ENCODE results near the gene EVI5L.
"Not testable (repeated sequence)": the region's sequence is repeated elsewhere in the genome, so short reads cannot be mapped to it uniquely, and the experiment has no call there.

EVI5L gene

GRCh38 chr19:7845390-7846154 lies 15.6 kb downstream of the EVI5L start:
- DNase-seq (ENCODE audit: extremely low read depth in 1 of 2, low read depth in 1 of 2) = no peak

- DNase-seq (ENCODE audit: extremely low read depth in 1 of 2, low read depth in 1 of 2) = no peak
These were observed 16.2 kb downstream of the EVI5L start for GRCh38 chr19:7846155-7846646.

GRCh38 chr19:7847664-7848063 lies 17.6 kb downstream of the EVI5L start:
- no peak for DNase-seq (ENCODE audit: extremely low read depth in 1 of 2, low read depth in 1 of 2)

GRCh38 chr19:7848779-7849457 lies 18.9 kb downstream of the EVI5L start:
- no peak for DNase-seq (ENCODE audit: extremely low read depth in 1 of 2, low read depth in 1 of 2)

- DNase-seq (ENCODE audit: extremely low read depth in 1 of 2, low read depth in 1 of 2) = no peak
These were observed 19.6 kb downstream of the EVI5L start for GRCh38 chr19:7849631-7849999.

- DNase-seq (ENCODE audit: extremely low read depth in 1 of 2, low read depth in 1 of 2) = no peak
These were observed 20.2 kb downstream of the EVI5L start for GRCh38 chr19:7850000-7850813.

GRCh38 chr19:7850945-7851622 lies 21.1 kb downstream of the EVI5L start:
- DNase-seq (ENCODE audit: extremely low read depth in 1 of 2, low read depth in 1 of 2) = no peak

- no peak for DNase-seq (ENCODE audit: extremely low read depth in 1 of 2, low read depth in 1 of 2)
These were observed 21.8 kb downstream of the EVI5L start for GRCh38 chr19:7851623-7852500.

- peak; percentile 39 to 57 for DNase-seq (ENCODE audit: extremely low read depth in 1 of 2, low read depth in 1 of 2)
These were observed 23.1 kb downstream of the EVI5L start for GRCh38 chr19:7852851-7853769.

- DNase-seq (ENCODE audit: extremely low read depth in 1 of 2, low read depth in 1 of 2) = no peak
These were observed 23.7 kb downstream of the EVI5L start for GRCh38 chr19:7853770-7854128.

- DNase-seq (ENCODE audit: extremely low read depth in 1 of 2, low read depth in 1 of 2) = no peak
These were observed 25.5 kb downstream of the EVI5L start for GRCh38 chr19:7855426-7856108.

GRCh38 chr19:7856109-7856591 lies 26.1 kb downstream of the EVI5L start:
- no peak for DNase-seq (ENCODE audit: extremely low read depth in 1 of 2, low read depth in 1 of 2)

GRCh38 chr19:7856679-7857663 lies 27.0 kb downstream of the EVI5L start:
- DNase-seq (ENCODE audit: extremely low read depth in 1 of 2, low read depth in 1 of 2) = no peak

- DNase-seq (ENCODE audit: extremely low read depth in 1 of 2, low read depth in 1 of 2) = no peak
These were observed 27.7 kb downstream of the EVI5L start for GRCh38 chr19:7857727-7858108.

GRCh38 chr19:7858109-7858770 lies 28.2 kb downstream of the EVI5L start:
- no peak for DNase-seq (ENCODE audit: extremely low read depth in 1 of 2, low read depth in 1 of 2)

GRCh38 chr19:7859087-7859486 lies 29.1 kb downstream of the EVI5L start:
- DNase-seq (ENCODE audit: extremely low read depth in 1 of 2, low read depth in 1 of 2) = not testable (repeated sequence)
